Motor neuron (in vitro differentiated cells): ENCODE measurements around the gene C9orf50. TPM values are rescaled to one million over a fixed set of nuclear protein-coding genes. Genes with fewer than 3 reads are reported as not detected.

ENCODE experiments used
- ATAC-seq, 8 experiments: fragments of 200-7000 bp; cut with Tn5 transposase; replicated peaks in 6 of 8; 2 replicates each; pipeline ENCODE4 v1.8.0; 2021; ENCODE audit warnings: mild to moderate bottlenecking in 8 of 8, moderate library complexity in 8 of 8
- H3K27ac ChIP-seq, 2 donors: fragments of 250-450 bp; sonication (Bioruptor Pico); 2 replicates each; pipeline ENCODE4 v1.9.0; 2021; ENCODE audit warnings: antibody characterized with exemption in 2 of 2, mild to moderate bottlenecking in 2 of 2, moderate library complexity in 1 of 2
- H3K4me1 ChIP-seq, 2 donors: fragments of 250-450 bp; sonication (Bioruptor Pico); replicated peaks in 1 of 2; 2 replicates each; pipeline ENCODE4 v1.6.1; 2021; ENCODE audit warnings: antibody characterized with exemption in 2 of 2, mild to moderate bottlenecking in 2 of 2, moderate library complexity in 1 of 2
- H3K4me3 ChIP-seq, 5 donors: fragments of 250-450 bp; sonication (Bioruptor Pico); 2 replicates each; pipeline ENCODE4 v1.9.0; 2021; ENCODE audit warnings: antibody characterized with exemption in 5 of 5, mild to moderate bottlenecking in 5 of 5, moderate library complexity in 4 of 5
- WGBS, 10 experiments: fragments of 450-650 bp; shearing (Covaris generic); methylation state at CpG; one replicate each; pipeline ENCODE4 v1.0.0; 2022; 5-methylcytosine and 5-hydroxymethylcytosine counted together
- in situ Hi-C, 9 experiments: fragments of 400-800 bp; cut with MboI; loops; one replicate each; pipeline ENCODE4 v1.15.0; 2021; ENCODE audit warnings: low sequenced_read_pairs in 9 of 9, low pct_unique_long_range_greater_than_20kb in 2 of 9; ENCODE audit not compliant: unreplicated experiment in 9 of 9
- total RNA-seq, 8 experiments: library from RNA; unstranded; fragments of 300-600 nt; gene quantifications; 2 replicates each; pipeline versions ENCODE4 v1.2.3 to v1.2.4, GENCODE V29; 2022

C9orf50 gene
- total RNA-seq, 8 experiments from 2014 or later: 0.22 to 1.00 (median 0.49) TPM; not detected in 2

GRCh38 chr9:129656795-129657390 lies 36.0 kb upstream of the C9orf50 start:
- Histone ChIP-seq H3K4me1 (peaks cover 12 to 13% of the 10 kb centered on the region in 2 donors), H3K4me3 (no peak overlapping the region), H3K27ac (no peak overlapping the region)
- 6 to 100% (median 52%) methylated on average over 2 to 6 of the region's 12 CpGs; no CpG with 5 or more reads in 3 of the 10 experiments for WGBS, 10 experiments
- in situ Hi-C loops: loop anchor here in 1 of 9 experiments (25.0 kb wide), 1 partner anchor 130 kb away; no protein-coding TSS in a partner anchor
- ATAC-seq: peak in 5 of 8 experiments; percentile 14 to 93 (median 45)

GRCh38 chr9:129655696-129656095 lies 34.8 kb upstream of the C9orf50 start:
- in situ Hi-C loops: loop anchor here in 1 of 9 experiments (25.0 kb wide), 1 partner anchor 132 kb away; no protein-coding TSS in a partner anchor
- H3K4me1 ChIP-seq: peaks cover 12 to 13% of the 10 kb centered on the region in 2 donors
- ATAC-seq: no peak
- H3K27ac ChIP-seq: no peak overlapping the region
- 50 to 100% (median 73%) methylated on average over 1 to 5 of the region's 7 CpGs; no CpG with 5 or more reads in 2 of the 10 experiments for WGBS, 10 experiments
- no peak overlapping the region for H3K4me3 ChIP-seq

GRCh38 chr9:129655154-129655553 lies 34.3 kb upstream of the C9orf50 start:
- in situ Hi-C loops: loop anchor here in 1 of 9 experiments (25.0 kb wide), 1 partner anchor 132 kb away; no protein-coding TSS in a partner anchor
- no peak for ATAC-seq
- Histone ChIP-seq H3K4me3 (no peak overlapping the region), H3K27ac (no peak overlapping the region), H3K4me1 (peaks cover 13 to 16% of the 10 kb centered on the region in 2 donors)
- WGBS, 10 experiments: 91 to 100% (median 98%) methylated on average over 2 to 6 of the region's 7 CpGs; no CpG with 5 or more reads in 4 of the 10 experiments

- Histone ChIP-seq H3K4me1 (peaks cover 18 to 21% of the 10 kb centered on the region in 2 donors), H3K4me3 (no peak overlapping the region), H3K27ac (no peak overlapping the region)
- in situ Hi-C loops: loop anchor here in 1 of 9 experiments (25.0 kb wide), 1 partner anchor 133 kb away; no protein-coding TSS in a partner anchor
- 32 to 63% (median 51%) methylated on average over 1 to 12 of the region's 20 CpGs; no CpG with 5 or more reads in 2 of the 10 experiments for WGBS, 10 experiments
- ATAC-seq: peak in 1 of 8 experiments; percentile 21
Measured at GRCh38 chr9:129654554-129655040, 33.7 kb upstream of the C9orf50 start.

GRCh38 chr9:129653823-129654553 lies 33.1 kb upstream of the C9orf50 start:
- Histone ChIP-seq H3K27ac (no peak overlapping the region), H3K4me3 (no peak overlapping the region), H3K4me1 (peaks cover 19 to 21% of the 10 kb centered on the region in 2 donors)
- peak in 5 of 8 experiments; percentile 55 to 79 (median 64) for ATAC-seq
- in situ Hi-C loops: loop anchor here in 1 of 9 experiments (25.0 kb wide), 1 partner anchor 133 kb away; no protein-coding TSS in a partner anchor
- 26 to 70% (median 31%) methylated on average over 3 to 15 of the region's 19 CpGs for WGBS, 10 experiments

- WGBS, 10 experiments: 50 to 100% (median 86%) methylated on average over 1 to 2 of the region's 10 CpGs; no CpG with 5 or more reads in 5 of the 10 experiments
- in situ Hi-C loops: loop anchor here in 1 of 9 experiments (25.0 kb wide), 1 partner anchor 137 kb away; no protein-coding TSS in a partner anchor
- ATAC-seq: no peak
- Histone ChIP-seq H3K4me3 (no peak overlapping the region), H3K27ac (no peak overlapping the region), H3K4me1 (peaks cover 24 to 29% of the 10 kb centered on the region in 2 donors)
Measured at GRCh38 chr9:129650680-129651235, 29.9 kb upstream of the C9orf50 start.

GRCh38 chr9:129649726-129650679 lies 29.1 kb upstream of the C9orf50 start:
- in situ Hi-C loops: loop anchor here in 7 of 9 experiments (10.0 to 25.0 kb wide), 2 partner anchors 135 to 137 kb away; no protein-coding TSS in a partner anchor
- WGBS, 10 experiments: 28 to 78% (median 61%) methylated on average over 2 to 10 of the region's 20 CpGs; no CpG with 5 or more reads in 4 of the 10 experiments
- no peak overlapping the region for H3K4me3 ChIP-seq
- H3K4me1 ChIP-seq: peaks cover 24 to 29% of the 10 kb centered on the region in 2 donors
- ATAC-seq: peak in 1 of 8 experiments; percentile 54
- H3K27ac ChIP-seq: peak overlapping the region; percentile 39 to 59

GRCh38 chr9:129648764-129649115 lies 27.8 kb upstream of the C9orf50 start:
- Histone ChIP-seq H3K4me1 (peaks cover 16 to 18% of the 10 kb centered on the region in 2 donors), H3K4me3 (no peak overlapping the region), H3K27ac (no peak overlapping the region)
- ATAC-seq: peak in 1 of 8 experiments; percentile 12
- WGBS, 10 experiments: no CpG with 5 or more reads among the region's 10 CpGs
- in situ Hi-C loops: loop anchor here in 6 of 9 experiments (10.0 to 25.0 kb wide), 2 partner anchors 136 to 139 kb away; no protein-coding TSS in a partner anchor

GRCh38 chr9:129648092-129648763 lies 27.3 kb upstream of the C9orf50 start:
- 70 to 80% methylated on average over 2 of the region's 16 CpGs; no CpG with 5 or more reads in 8 of the 10 experiments for WGBS, 10 experiments
- H3K27ac ChIP-seq: peak overlapping the region in 1 of 2 donors; percentile 2
- H3K4me1 ChIP-seq: peaks cover 12 to 17% of the 10 kb centered on the region in 2 donors
- ATAC-seq: peak in 3 of 8 experiments; percentile 10 to 18 (median 11)
- in situ Hi-C loops: loop anchor here in 6 of 9 experiments (10.0 to 25.0 kb wide), 2 partner anchors 137 to 139 kb away; no protein-coding TSS in a partner anchor
- no peak overlapping the region for H3K4me3 ChIP-seq

- in situ Hi-C loops: loop anchor here in 6 of 9 experiments (10.0 to 25.0 kb wide), 2 partner anchors 137 to 140 kb away; no protein-coding TSS in a partner anchor
- WGBS, 10 experiments: 88% methylated on average over 5 of the region's 10 CpGs; no CpG with 5 or more reads in 9 of the 10 experiments
- Histone ChIP-seq H3K4me3 (no peak overlapping the region), H3K27ac (no peak overlapping the region), H3K4me1 (peaks cover 12 to 18% of the 10 kb centered on the region in 2 donors)
- no peak for ATAC-seq
Measured at GRCh38 chr9:129647635-129648034, 26.7 kb upstream of the C9orf50 start.

- ATAC-seq: no peak
- in situ Hi-C loops: loop anchor here in 6 of 9 experiments (10.0 to 25.0 kb wide), 2 partner anchors 138 to 141 kb away; no protein-coding TSS in a partner anchor
- Histone ChIP-seq H3K4me3 (no peak overlapping the region), H3K4me1 (peaks cover 12 to 21% of the 10 kb centered on the region in 2 donors), H3K27ac (no peak overlapping the region)
- 60 to 100% (median 95%) methylated on average over 1 to 6 of the region's 7 CpGs; no CpG with 5 or more reads in 2 of the 10 experiments for WGBS, 10 experiments
Measured at GRCh38 chr9:129646654-129647053, 25.8 kb upstream of the C9orf50 start.
